Kidney (tissue), 14 donors: ENCODE measurements around the gene CTF1. TPM values are rescaled to one million over a fixed set of nuclear protein-coding genes. Genes with fewer than 3 reads are reported as not detected.
A peak's percentile ranks its signal among the peaks of the same experiment; 100 is the strongest.

Source experiments
- DNase-seq, 5 donors: peaks; one replicate each; pipeline ENCODE4 v3.0.0-alpha.2; 2013 to 2020
- FAIRE-seq: peaks from 2 replicates; lab custom pipeline; 2012; peaks lifted over from hg19 to GRCh38; lab: Jason Lieb, UNC
- H3K27ac ChIP-seq, 2 donors: one replicate each; pipeline ENCODE4 v1.7.0; 2013; ENCODE audit warnings: low read depth in 2 of 2, low read length in 2 of 2, inconsistent platforms in 1 of 2
- H3K27me3 ChIP-seq: one replicate; pipeline ENCODE4 v1.7.1; 2013; ENCODE audit warnings: low read length, inconsistent platforms; ENCODE audit not compliant: control insufficient read depth, insufficient read depth
- H3K36me3 ChIP-seq, 3 donors: one replicate each; pipeline versions ENCODE4 v1.7.0 to v1.7.1; 2013; ENCODE audit warnings: low read length in 3 of 3, control low read depth in 1 of 3, inconsistent platforms in 1 of 3; ENCODE audit not compliant: insufficient read depth in 3 of 3, control insufficient read depth in 2 of 3
- H3K4me1 ChIP-seq, 3 donors: one replicate each; pipeline versions ENCODE4 v1.7.0 to v1.7.1; 2013; ENCODE audit warnings: low read length in 3 of 3, inconsistent platforms in 1 of 3, low read depth in 1 of 3; ENCODE audit not compliant: control insufficient read depth in 2 of 3, insufficient read depth in 2 of 3
- H3K4me3 ChIP-seq, 3 donors: one replicate each; pipeline versions ENCODE4 v1.7.0 to v1.8.1; 2013; ENCODE audit warnings: low read length in 3 of 3, control low read depth in 1 of 3, inconsistent platforms in 1 of 3
- H3K9ac ChIP-seq, 3 donors: one replicate each; pipeline versions ENCODE4 v1.7.0 to v1.7.1; 2013; ENCODE audit warnings: low read length in 3 of 3, control low read depth in 1 of 3, inconsistent platforms in 1 of 3
- H3K9me3 ChIP-seq, 3 donors: one replicate each; pipeline versions ENCODE4 v1.7.0 to v1.7.1; 2013; ENCODE audit warnings: low read length in 3 of 3, control low read depth in 1 of 3, inconsistent platforms in 1 of 3; ENCODE audit not compliant: control insufficient read depth in 2 of 3, insufficient read depth in 1 of 3
- CTCF ChIP-seq: IDR thresholded peaks from 3 replicates; pipeline ENCODE4 v1.5.1; 2012; ENCODE audit warnings: mild to moderate bottlenecking, moderate library complexity, borderline replicate concordance; ENCODE audit not compliant: insufficient read depth; ENCODE audit errors: extremely low read depth
- intact Hi-C: fragments of 100-400 bp; cut with DNase I; formaldehyde crosslinking; loops from one replicate; pipeline ENCODE4 v1.11.1; 2022
- polyA plus RNA-seq: library from polyadenylated mRNA; stranded (reverse); fragments of 350-450 nt; fragmentation: Illumina TruSeq; extraction: RNeasy Lipid Tissue Mini Kit (QIAGEN cat#74804); gene quantifications from one replicate; pipeline ENCODE4 v1.2.3, GENCODE V29; 2014; ENCODE audit warnings: low read depth, low replicate concordance; ENCODE audit not compliant: insufficient read depth
- total RNA-seq: library from RNA; stranded (reverse); fragmentation: NEBNext Ultra II Directional; extraction: Animal tissue kit (Norgen Biotek cat#: 25700); gene quantifications from one replicate; pipeline ENCODE4 v1.2.1, GENCODE V29; 2021
- donor health status: control.
- donor health status: control.
- donor health status: control.
- donor health status: control.
- donor health status: control.
- donor health status: DM: yes; HTN: yes; CAD: no.
- donor health status: Normal renal cell carcinoma (clear cell type).

CTF1 gene
- total and polyA plus RNA-seq, 2 donors from 2014 or later = 7.3 to 13.0 TPM

GRCh38 chr16:30947541-30947858 lies 51.1 kb downstream of the CTF1 start:
- FAIRE-seq (no peak), DNase-seq (peak in 1 of 5 donors; percentile 91)
- Histone ChIP-seq H3K27me3 (no peaks in the 10 kb centered on the region), H3K36me3 (peaks cover 2 to 3% (median 3%) of the 10 kb centered on the region in 3 donors), H3K4me1 (peaks cover 0 to 17% (median 9%) of the 10 kb centered on the region in 3 donors), H3K9ac (peak overlapping the region in 1 of 3 donors; percentile 26), H3K27ac (peak overlapping the region; percentile 54 to 94), H3K9me3 (no peaks in the 10 kb centered on the region), H3K4me3 (no peak overlapping the region)
- intact Hi-C loops = no loop called here
- TF ChIP-seq CTCF = no peak

- Histone ChIP-seq H3K36me3 (peaks cover 2 to 3% (median 2%) of the 10 kb centered on the region in 3 donors), H3K27ac (peak overlapping the region; percentile 69 to 94), H3K4me1 (peaks cover 0 to 17% (median 10%) of the 10 kb centered on the region in 3 donors), H3K27me3 (no peaks in the 10 kb centered on the region), H3K9ac (peak overlapping the region in 1 of 3 donors; percentile 79), H3K9me3 (no peaks in the 10 kb centered on the region), H3K4me3 (peak overlapping the region; percentile 34 to 89 (median 81))
- DNase-seq (peak; percentile 97 to 99 (median 99)), FAIRE-seq (no peak)
- intact Hi-C loops = no loop called here
- no peak for TF ChIP-seq CTCF
These were observed 51.6 kb downstream of the CTF1 start for GRCh38 chr16:30947859-30948666.

- Histone ChIP-seq H3K4me1 (peaks cover 0 to 24% (median 15%) of the 10 kb centered on the region in 3 donors), H3K27ac (peak within 1 kb of the TSS; percentile 69 to 94), H3K36me3 (peaks cover 0 to 2% (median 0%) of the 10 kb centered on the region in 3 donors), H3K4me3 (peak within 1 kb of the TSS; percentile 76 to 89 (median 81)), H3K9me3 (no peaks in the 10 kb centered on the region), H3K9ac (peak within 1 kb of the TSS; percentile 50 to 79 (median 51)), H3K27me3 (no peaks in the 10 kb centered on the region)
- no peak for FAIRE-seq
- intact Hi-C loops = no loop called here
- DNase-seq = peak; percentile 77 to 95 (median 87)
- TF ChIP-seq CTCF = no peak
These were observed 52.5 kb downstream of the CTF1 start, which contains the start of gene ORAI3 for GRCh38 chr16:30948667-30949649. Gene ORAI3 (plus strand): TSS chr16:30949068. CDS start chr16:30949290, 222 bp downstream.
